GM19438 (cell line): ENCODE results near the gene AURKAIP1.
"Not testable (repeated sequence)": the region's sequence is repeated elsewhere in the genome, so short reads cannot be mapped to it uniquely, and the experiment has no call there.

ENCODE experiments used
- ATAC-seq: cut with Tn5 transposase; IDR thresholded peaks from one replicate; pipeline ENCODE4 v1.9.1; 2021; ENCODE audit warnings: low read depth; ENCODE audit not compliant: unreplicated experiment

The AURKAIP1 gene

DNA sequence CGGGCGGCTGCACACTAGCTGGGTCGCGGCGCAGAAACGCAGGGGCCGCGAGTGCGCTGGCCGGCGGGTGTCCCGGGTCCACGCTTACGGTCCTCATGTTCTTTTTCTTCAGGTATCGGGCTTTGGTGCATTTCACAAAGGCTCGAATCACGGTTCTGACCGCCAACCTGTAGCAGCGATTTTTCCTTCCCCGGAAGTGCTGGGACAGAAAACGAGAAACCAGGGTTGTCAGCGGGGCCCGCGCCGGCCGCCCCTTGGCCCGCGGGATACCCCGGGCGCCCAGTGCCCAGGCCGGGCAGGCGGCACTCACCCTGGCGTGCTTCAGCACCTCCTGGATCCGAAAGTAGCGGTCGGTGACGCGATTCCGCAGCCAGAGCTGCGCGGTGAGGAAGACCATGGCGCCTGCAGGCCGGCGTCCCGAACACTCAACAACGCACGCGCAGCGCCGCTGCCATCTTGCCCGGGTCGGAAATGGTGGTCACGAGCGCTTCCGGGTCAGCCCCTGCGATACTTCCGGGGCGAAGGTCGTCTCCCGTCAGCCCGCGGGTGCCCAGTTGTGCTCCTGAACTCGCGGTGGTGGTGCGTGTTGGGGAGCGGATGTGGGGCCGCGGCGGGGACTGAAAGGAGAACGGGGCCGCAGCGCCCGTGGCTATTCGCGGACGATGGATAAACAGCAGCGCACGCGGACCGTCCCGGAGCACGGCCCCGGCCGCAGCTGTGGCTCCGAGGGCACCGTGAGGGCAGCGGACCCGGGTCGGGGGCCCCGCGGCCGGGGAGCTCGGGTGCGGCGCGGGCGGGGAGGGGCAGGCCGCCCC lies 32.0 kb upstream of the AURKAIP1 start, which contains the start of gene MRPL20:
MRPL20 (minus strand) TSS at position 473 of the 815 bp plus-strand sequence; CDS start at position 397, 76 bp downstream.
- peak; percentile 82 for ATAC-seq

DNA sequence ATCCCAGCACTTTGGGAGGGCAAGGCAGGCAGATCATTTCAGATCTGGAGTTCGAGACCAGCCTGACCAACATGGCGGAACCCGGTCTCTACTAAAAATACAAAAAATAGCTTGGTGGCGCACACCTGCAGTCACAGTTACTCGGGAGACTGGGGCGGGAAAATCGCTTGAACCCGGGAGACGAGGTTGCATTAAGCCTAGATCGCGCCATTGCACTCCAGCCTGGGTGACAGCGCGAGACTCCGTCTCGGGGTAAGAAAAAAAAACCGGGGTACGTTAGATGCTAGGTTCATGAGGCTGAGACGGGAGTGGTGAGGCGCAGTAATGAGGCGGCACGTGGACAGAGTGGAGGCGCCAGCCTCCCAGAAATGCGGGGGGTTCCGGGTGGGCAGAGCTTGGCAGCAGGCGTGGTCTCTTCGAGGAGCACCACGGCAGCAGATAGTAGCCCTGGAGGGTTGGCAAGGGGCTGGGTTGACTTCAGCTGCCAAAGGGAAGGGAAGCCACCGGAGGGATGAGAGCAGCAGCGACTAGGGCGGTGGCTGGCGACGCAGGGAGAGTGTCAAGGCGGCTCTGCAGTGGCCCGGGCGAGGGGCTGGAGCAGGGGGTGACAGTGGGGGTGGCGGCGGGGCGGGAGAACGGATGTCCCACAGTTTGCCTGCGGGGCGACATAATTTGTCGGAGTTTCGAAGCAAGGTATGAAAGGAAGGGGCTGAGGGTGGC lies 31.3 kb upstream of the AURKAIP1 start:
- ATAC-seq: no peak

DNA sequence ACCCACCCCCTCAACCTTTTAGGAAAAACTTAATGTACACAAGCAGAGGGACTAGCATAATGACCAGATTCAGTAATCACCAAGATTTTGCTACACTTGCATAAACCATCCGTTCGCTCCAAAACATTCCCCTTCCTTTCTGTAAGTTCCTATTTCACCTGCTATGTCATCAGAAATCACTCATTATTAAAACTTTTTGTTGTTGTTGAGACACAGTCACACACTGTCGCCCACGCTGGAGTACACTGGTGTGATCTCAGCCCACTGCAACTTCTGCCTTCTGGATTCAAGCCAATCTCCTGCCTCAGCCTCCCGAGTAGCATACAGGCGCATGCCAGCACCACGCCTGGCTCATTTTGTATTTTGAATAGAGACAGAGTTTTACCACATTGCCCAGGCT lies 28.6 kb upstream of the AURKAIP1 start:
- ATAC-seq: no peak

DNA sequence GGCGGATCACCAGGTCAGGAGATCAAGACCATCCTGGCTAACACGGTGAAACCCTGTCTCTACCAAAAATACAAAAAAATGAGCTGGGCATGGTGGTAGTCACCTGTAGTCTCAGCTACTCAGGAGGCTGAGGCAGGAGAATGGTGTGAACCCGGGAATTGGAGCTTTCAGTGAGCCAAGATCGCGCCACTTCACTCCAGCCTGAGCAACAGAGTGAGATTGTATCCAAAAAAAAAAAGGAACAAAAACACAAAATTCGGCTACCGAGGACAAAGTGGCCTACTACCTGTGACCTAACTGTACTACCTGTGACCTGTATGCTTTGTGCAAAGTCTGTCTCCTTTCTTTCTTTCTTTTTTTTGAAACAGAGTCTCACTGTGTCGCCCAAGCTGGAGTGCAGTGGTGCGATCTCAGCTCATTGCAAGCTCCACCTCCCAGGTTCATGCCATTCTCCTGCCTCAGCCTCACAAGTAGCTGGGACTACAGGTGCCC lies 27.9 kb upstream of the AURKAIP1 start:
- ATAC-seq: not testable (repeated sequence)

DNA sequence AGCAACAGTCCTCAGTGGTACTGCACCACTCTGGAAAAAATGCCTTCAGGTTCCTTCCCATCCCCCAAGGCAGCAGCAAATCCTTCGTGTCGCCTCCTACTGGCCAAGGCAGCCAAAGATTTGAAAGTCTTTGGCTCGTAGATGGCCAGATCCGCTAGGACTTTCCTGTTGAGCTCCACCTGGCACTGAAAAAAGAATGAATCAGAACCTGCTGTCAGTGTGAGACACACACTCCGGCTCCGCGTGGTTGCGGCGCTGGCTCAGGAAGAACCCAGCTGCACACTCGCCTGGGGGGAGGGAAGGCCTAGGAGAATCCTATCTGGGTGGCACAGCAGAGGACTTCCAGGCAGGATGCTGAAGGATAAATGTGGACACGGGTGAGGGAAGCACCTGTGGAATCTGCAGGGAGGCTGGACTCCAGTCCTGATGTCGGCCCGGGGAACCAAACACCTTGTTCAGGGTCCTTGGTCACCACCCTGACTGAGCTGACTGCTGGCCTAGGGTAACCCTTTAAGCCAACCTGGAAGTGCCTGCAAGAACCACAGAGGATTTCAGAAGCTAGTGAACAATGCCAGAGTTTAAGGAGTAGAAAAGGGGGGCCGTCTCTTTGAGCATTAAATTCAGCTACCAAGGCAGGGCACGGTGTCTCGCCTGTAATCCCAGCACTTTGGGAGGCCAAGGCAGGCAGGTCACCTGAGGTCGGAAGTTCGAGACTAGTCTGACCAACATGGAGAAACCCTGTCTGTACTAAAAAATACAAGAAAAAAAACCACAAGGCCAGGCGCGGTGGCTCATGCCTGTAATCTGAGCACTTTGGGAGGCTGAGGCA lies 27.3 kb upstream of the AURKAIP1 start:
- no peak for ATAC-seq

DNA sequence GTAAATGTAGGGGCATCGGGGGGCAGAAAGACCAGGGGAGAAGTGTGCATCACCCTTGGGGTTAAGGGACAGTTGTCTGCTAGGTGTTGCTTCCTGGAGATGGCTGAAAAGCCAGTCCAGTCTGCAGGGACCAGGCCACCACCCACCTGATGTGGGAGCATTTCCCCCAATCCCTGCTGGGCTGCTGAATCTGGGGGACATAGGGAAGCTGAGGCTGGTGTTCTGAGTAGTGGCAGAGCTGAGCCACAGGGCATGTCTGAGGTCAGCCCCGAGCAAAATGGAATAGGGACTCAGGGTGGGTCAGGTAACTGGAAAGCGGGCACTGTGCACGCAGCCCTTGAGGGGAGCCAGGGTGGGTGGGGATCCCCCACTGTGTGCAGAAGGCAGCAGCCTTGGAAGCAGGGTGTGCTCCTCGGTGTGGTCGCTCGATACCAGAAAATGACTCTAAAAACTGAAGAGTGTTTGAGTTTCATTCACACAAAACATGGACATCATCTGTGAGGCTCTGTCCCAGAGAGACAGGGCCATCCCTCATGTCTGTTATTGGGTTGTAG lies 26.5 kb upstream of the AURKAIP1 start:
- no peak for ATAC-seq

DNA sequence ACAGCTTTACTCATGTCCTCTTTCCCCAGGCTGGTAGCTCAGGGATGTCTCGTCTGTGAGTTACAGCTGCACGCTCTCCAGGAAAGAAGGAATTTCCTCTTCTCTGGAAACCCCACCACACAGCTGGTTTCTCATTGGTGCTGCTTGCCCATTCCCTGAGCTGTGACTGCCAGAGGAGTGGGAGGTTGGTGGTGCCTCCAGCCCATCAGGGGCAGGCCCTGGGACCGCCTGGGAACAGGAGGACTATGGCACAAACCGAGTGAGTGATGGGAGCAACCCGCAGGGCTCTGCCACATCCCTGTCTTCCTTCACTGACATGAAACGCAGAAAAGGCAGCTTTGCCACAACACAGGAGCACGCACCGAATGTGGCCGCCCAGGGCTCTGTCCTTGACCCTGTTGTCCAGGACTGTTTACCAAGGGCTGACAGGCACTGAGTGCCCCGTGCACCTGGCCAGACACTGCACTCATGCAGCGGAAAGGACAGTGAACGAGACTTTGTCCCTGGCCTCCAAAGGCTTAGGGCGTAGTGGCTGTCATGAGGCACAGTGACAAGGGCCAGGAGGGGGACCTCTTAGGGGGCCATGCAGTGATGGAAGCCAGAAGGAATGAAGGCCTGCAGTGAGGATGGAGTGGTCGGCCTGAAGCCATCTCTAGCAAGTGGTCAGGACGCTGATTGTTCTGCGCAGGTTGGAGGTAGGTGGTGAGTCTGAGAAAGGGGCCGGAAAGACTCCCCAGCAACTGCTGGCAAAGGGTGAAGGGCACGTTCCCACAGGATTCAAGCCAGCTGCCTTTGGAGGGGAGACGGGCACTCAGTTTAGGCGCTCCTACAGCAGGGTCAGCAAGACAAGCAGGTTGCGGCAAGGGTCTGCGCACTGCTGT lies 25.8 kb upstream of the AURKAIP1 start:
- ATAC-seq: no peak

DNA sequence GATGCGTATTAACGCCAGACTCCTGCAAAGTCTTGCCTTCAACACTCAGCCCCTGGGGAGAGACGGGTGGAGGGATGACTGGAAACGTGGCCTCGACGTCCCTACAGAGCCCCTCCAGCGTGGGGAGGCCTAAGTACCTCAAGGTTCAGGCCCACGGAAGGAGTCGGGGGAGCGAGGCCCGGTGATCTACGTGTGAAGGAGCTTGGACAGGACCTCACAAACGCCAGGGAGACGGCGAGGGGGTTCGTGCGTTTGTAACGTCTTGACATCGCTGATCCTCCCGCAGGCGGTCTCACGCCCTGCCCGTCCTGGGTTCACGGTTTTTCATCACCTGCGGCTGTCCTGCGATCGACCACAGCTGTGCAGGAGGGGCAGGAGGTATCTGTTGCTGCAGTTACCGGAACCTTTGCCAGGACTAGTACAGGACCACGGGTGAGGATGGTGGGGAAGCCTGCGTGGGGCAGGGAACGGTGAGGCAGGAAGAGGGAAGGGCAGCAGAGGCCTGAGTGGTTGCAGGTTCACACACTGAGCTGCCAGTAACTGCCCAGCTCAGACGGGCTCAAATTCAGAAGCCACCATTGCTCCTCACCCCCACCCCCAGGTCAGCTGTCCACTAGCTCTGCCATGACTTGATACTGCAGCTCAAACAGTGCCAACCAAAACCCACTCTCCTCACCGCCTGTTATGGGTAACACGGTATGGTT lies 25.0 kb upstream of the AURKAIP1 start:
- ATAC-seq: no peak

DNA sequence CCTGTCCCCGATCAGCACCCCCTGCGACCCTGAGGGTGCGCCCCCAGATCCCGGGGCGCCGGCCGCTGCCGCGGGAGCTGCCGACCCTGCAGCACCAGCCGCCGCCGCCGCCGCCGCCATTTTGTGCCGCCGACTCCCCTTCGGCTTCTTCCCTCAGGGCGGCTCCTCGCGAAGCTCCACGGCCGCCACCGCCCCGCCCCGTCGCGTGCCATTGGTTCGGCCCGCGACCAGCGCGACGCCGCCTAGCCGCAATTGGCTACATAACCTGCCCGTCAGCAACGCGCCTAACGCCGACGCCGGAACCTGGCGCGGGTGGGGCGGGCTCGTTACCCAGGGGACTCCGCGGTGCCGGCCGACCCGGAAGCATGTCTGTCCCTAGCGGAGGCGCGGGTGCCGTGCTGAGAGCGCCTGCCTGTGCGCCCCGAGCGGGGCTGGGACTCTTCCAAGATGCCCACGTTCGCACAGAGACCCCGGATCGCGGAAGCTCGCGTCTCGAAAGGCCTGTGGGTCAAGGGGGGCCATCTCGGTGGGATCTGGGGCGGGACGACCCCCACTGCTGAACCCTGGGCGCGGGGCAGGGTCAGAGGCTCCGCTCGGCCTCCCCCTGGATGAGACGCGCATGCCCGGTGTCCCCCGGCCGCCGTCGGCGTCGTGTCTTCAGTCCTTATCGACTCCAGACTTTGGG lies 24.3 kb upstream of the AURKAIP1 start, which contains the start of gene CCNL2:
CCNL2 (minus strand) TSS at position 149 of the 685 bp plus-strand sequence; CDS start at position 120, 29 bp downstream.
- ATAC-seq: peak; percentile 86

DNA sequence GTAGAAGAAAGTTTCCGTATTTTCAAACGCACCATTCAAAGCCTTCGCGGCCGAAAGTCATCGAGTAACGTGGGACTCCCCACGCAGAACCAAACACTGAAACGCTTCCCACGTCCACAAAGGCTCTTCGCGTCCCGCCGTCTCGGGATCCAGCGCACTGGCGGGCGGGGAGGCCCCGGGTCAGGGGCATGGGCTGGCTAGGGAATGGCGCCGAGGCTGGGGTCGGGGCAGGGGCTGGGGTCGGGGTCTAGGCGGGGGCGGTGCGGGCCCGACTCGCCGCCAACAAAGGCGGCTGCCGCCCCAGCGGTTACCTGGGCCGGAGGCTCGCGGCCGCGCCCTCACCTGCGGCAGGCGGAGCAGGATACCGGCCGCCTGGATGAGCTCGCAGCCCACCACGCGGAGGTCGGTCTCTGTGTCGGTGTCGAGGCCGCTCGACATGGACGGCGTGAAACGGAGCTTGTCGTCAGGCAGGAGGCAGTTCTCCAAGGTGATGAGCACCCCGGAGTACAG lies 23.7 kb upstream of the AURKAIP1 start:
- peak; percentile 17 for ATAC-seq

DNA sequence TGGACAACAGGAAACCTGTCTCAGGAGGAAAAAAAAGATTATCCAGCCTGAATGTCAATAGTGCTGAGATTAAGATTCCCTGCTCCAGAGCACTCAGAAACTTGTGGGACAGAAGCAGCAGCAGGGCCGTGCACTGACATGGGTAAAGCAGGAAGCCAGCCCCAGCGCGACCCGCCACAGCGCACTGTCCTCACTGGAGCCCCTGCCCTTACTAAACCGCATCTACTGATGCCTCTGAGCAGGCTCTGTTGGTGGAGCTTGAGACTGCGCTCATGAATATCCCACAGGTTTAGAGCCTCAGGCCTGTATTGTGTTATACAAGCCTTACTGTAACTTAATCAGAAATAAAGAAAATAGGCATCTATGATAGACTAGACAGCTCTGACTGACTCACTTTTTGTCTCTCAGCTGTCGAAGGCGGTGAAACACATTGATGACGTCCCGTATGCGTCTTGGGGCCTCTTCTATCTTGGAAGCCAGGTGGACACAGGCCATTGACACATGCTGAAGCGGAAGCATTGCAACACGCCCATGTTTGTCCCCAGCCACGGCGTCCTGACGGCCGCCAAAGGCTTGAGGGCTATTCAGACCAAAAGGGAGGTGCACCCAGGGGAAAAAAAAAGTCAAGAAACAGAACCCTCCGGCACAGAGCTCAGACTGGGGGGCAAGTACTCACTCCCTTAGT lies 23.0 kb upstream of the AURKAIP1 start:
- ATAC-seq: no peak

DNA sequence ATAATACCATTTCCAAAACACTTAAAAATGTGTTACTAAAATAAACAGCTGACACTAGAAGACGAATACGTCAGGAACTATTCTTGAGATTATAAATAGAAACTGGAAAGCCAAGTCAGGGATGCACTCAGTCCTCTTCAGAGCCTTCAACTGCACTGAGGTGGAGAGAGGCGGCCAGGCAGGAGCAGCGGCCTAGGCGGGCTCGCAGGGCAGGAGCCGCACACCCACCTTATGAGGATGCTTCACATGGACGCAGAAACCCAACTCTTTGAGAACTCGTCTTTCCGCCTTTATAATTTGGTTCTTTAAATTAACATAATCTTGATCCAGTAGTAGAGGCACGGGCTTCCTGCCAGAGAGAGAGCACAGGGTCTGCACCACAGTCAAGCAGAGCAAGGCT lies 20.2 kb upstream of the AURKAIP1 start:
- ATAC-seq: no peak

DNA sequence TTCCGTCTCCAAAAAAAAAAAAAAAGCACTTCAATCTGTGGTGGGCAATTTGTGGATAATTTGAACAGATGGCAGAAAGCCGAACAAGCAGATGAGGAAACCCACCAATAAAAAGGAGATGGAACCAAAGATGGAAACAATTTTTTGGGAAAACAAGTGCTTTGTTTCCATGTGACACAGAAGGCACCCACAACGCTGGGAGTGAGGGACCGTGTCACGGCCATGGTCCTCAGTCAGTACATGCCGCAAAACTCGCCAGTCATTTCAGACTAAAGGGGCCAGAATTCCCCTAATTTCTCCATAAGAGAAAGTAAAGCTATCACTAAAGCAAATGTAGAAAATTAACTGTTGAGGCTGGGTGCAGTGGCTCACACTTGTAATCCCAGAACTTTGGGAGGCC lies 19.1 kb upstream of the AURKAIP1 start:
- ATAC-seq: no peak

DNA sequence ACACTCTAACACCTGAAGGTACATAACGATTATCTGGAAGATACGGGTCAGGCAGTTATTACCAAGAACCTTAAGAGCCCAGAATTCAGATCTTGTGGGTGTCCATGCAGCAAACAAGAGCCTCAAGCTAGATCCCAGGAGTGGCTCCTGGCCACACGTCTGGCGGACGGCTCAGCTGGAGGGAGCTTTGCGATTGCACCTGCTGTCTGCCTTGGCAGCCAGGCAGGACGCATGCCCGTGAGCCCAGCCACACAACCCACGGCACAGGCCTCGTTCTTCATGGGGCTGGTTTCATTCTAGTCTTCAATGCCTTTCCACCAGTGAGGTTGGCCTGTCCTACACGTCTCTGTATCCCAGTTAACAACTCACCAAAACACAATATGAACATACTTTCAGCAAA lies 18.4 kb upstream of the AURKAIP1 start:
- no peak for ATAC-seq

DNA sequence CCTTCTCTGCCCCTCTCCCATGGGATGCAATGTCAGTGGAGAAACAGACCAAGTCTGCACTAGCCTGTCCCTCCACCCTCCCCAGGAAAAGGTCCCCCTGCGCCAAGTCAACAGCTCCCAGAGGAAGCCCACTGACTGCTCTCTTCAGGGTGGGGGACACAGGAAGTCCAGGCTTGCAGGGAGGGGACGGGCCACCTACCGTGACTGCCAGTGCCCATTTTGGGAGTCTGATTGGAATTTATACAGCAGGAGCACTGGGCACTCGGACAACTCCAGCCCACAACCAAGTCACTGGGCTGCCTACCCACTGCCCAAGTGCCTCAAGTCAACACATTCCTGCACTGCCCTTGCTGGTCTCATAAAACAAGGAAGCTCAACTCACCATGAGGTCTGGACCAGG lies 18.0 kb upstream of the AURKAIP1 start:
- ATAC-seq: no peak

DNA sequence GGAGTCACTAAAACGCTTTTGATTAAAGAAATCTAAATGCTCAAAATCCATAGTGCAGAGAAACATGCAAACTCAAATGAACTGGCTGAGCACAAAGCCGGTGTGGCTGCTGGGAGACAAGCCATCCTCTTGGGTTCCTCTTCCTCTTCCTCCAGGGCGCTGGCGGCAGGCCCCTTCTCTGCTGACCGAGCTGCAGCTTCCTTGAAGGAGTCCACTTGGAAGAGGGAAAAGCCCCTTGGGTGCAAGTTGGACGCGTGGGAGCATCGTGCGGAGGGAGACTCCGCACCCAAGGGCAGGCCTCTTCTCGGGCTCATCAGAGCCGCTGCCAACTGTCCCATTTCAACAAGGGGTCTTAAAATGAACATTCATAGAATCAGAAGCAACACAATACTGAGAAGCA lies 16.2 kb upstream of the AURKAIP1 start:
- no peak for ATAC-seq

DNA sequence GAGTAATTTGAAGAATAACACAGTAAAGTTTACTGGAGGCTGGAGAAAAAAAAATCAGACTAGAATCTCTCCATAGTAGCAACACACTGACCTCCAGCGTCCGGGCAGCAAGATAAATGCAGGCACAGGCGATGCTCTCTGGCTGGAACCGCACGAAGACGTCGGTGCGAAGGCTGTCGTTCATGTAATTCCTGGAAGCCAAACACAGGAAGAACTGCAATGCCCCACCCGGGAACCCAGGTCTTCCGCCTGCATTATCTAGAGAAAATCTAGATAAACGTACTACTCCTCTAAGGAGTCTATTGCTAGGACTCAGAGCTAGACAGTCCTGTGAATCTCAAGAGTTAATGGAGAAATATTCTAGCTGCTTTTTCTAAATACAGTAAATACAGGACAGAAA lies 15.7 kb upstream of the AURKAIP1 start:
- no peak for ATAC-seq

DNA sequence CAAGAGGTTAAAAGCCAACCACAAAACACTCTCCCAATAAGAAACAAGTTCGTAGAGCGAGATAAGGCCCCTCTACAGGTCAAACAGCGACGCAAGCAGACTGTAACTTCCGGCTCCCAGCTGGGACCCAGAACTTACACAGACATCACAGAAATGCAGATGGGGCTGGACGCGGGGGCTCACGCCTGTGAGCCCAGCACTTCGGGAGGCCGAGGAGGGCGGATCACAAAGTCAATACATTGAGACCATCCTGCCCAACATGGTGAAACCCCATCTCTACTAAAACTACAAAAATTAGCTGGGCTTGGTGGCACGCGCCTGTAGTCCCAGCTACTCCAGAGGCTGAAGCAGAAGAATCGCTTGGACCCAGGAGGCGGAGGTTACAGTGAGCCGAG lies 13.1 kb upstream of the AURKAIP1 start:
- ATAC-seq: no peak
